ENCODE data around the gene TRPV6. TPM values are rescaled to one million over a fixed set of nuclear protein-coding genes. Genes with fewer than 3 reads are reported as not detected.

TRPV6 gene
- total RNA-seq, 1 donor from 2014 or later, result 6.2 TPM

DNA sequence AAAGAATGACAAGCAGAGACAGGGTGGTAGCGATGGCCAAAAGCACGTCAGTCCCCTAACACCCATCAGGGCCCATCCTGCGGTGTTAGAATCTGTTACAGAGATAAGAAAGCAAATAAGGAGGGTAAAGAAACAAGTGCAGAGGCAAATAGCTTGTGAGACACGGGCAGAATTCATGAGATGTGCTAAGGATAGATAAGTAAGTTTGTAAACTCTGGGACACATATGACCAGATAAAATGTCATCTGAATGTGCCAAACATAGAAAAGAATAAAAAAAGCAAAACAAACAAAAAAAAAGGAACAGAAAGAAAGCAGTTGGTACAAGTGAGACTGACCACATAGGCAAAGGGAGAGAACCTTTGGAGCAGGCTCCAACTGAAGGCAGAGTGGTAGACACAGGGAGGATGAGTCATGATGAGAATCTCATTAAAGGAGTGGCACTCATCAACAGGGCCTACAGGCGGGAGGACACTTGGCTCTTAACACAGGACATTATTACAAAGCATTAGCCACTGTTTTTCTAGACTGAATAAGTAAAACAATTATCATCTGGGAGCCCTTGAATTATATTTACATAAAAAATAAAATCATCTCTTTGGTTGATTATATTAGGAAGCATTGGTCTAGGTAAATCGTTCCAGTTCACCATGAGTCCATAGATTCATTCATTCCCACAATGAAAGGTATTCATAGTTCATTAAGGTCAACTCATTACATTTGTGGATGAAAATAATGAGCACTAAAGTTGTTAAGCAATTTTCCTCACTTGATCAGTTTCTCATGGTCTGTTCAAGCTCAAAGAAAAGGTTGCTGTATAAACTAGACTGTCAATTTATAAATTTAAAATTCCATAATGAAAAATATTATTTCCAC, 52.1 kb downstream of the TRPV6 start:
- peaks cover 1% of the 10 kb centered on the region for H3K4me1 Mint-ChIP-seq (ENCODE audit: low read depth)
- H3K27ac Mint-ChIP-seq, result no peak overlapping the region
- TF ChIP-seq, protein P1, sequence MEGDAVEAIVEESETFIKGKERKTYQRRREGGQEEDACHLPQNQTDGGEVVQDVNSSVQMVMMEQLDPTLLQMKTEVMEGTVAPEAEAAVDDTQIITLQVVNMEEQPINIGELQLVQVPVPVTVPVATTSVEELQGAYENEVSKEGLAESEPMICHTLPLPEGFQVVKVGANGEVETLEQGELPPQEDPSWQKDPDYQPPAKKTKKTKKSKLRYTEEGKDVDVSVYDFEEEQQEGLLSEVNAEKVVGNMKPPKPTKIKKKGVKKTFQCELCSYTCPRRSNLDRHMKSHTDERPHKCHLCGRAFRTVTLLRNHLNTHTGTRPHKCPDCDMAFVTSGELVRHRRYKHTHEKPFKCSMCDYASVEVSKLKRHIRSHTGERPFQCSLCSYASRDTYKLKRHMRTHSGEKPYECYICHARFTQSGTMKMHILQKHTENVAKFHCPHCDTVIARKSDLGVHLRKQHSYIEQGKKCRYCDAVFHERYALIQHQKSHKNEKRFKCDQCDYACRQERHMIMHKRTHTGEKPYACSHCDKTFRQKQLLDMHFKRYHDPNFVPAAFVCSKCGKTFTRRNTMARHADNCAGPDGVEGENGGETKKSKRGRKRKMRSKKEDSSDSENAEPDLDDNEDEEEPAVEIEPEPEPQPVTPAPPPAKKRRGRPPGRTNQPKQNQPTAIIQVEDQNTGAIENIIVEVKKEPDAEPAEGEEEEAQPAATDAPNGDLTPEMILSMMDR (IDR thresholded peaks at IDR 0.05; ENCODE audit: unreplicated experiment), result no peak
- H3K4me3 Mint-ChIP-seq (ENCODE audit: low read depth), result no peak overlapping the region
- peaks cover 66% of the 10 kb centered on the region for H3K27me3 Mint-ChIP-seq
- no peaks in the 10 kb centered on the region for H3K9me3 Mint-ChIP-seq (ENCODE audit: low read depth)
- H3K36me3 Mint-ChIP-seq (ENCODE audit: insufficient read depth), result no peaks in the 10 kb centered on the region
- DNase-seq (ENCODE audit: low spot score, unreplicated experiment), result no peak

DNA sequence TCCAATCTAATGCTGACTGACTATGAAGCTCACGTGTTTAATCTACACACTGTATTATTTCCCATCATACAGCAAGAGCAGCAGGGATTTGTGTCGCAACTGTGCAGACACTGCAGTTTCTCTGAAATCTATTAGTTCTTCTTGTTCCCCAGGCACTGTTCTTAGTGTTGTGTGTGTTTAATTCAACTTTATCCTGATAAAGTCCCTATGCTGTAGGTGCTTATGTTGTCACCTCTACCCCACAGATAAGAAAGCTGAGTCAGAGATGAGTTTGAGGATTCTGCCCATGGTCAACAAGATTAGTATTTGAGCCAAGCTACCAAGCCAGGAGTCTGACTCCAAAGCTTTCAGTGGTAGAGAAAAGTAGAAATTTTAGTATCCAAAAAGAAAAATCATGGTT, 53.1 kb downstream of the TRPV6 start:
- TF ChIP-seq, protein P1 (IDR thresholded peaks at IDR 0.05; ENCODE audit: unreplicated experiment), result no peak
- Mint-ChIP-seq H3K27ac (no peak overlapping the region), H3K27me3 (peaks cover 68% of the 10 kb centered on the region), H3K36me3 (ENCODE audit: insufficient read depth) (no peaks in the 10 kb centered on the region), H3K9me3 (ENCODE audit: low read depth) (no peaks in the 10 kb centered on the region), H3K4me3 (ENCODE audit: low read depth) (no peak overlapping the region), H3K4me1 (ENCODE audit: low read depth) (peaks cover 1% of the 10 kb centered on the region)
- DNase-seq (ENCODE audit: low spot score, unreplicated experiment), result no peak

DNA sequence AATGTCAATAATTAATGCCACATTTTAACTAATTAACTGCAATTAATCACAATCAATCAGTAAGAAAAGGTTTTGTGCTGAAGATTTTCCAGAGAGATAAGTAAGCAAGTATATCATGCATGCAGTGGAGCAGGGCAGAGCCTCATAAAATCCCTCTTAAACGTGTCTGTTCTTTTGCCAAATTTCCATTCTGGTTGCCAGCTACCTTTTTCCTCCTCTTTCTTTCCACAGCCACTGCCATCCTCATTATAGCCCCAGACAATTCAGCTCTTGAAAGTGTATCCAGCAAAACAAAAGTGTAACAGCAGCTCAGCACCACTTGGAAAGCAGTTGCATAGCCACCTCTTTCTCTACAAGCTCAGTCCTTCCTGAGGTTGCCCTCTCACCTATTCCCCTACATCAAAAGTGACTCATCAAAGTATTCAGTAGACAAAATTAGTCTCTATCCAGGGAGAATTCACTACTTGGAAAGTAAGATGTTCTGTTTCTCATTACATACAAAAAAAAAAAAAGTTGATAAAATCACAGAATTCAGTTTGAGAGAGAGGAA, 57.5 kb downstream of the TRPV6 start:
- H3K36me3 Mint-ChIP-seq (ENCODE audit: insufficient read depth), result no peaks in the 10 kb centered on the region
- no peak overlapping the region for H3K4me3 Mint-ChIP-seq (ENCODE audit: low read depth)
- H3K4me1 Mint-ChIP-seq (ENCODE audit: low read depth), result peaks cover 1% of the 10 kb centered on the region
- TF ChIP-seq, protein P1 (IDR thresholded peaks at IDR 0.05; ENCODE audit: unreplicated experiment), result no peak
- no peak for DNase-seq (ENCODE audit: low spot score, unreplicated experiment)
- peaks cover 14% of the 10 kb centered on the region for H3K9me3 Mint-ChIP-seq (ENCODE audit: low read depth)
- H3K27ac Mint-ChIP-seq, result no peak overlapping the region
- H3K27me3 Mint-ChIP-seq, result peaks cover 36% of the 10 kb centered on the region

DNA sequence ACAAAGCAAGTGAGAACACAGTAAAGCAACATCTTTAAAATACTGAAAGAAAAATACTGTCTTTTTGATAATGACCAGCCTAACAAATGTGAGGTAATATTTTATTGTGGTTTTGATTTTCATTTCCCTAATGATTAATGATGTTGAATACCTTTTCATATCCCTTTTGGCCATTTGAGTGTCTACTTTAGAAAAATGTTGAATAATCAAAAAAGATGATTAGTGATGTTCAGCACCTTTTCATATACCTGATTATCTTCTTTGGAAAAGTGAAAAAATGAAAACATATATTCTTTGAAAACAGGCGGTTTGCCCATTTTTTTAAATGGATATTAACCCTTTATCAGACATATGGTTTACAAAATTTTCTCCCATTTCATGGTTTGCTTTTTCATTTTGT, 62.8 kb downstream of the TRPV6 start:
- Mint-ChIP-seq H3K4me3 (ENCODE audit: low read depth) (no peak overlapping the region), H3K4me1 (ENCODE audit: low read depth) (no peaks in the 10 kb centered on the region), H3K27ac (no peak overlapping the region), H3K9me3 (ENCODE audit: low read depth) (peaks cover 23% of the 10 kb centered on the region), H3K36me3 (ENCODE audit: insufficient read depth) (no peaks in the 10 kb centered on the region), H3K27me3 (peaks cover 6% of the 10 kb centered on the region)
- no peak for DNase-seq (ENCODE audit: low spot score, unreplicated experiment)
- TF ChIP-seq, protein P1 (IDR thresholded peaks at IDR 0.05; ENCODE audit: unreplicated experiment), result no peak

Other genes with a start within 250 kb of the TRPV6 start
- gene PRSS1, start 136.3 kb downstream of the TRPV6 start, total RNA-seq, result 26.9 and 32.1 TPM in 2 replicates
- gene PRSS2, start 114.8 kb downstream of the TRPV6 start, total RNA-seq, result 3.9 and 5.3 TPM in 2 replicates
- gene EPHB6, start 30.7 kb downstream of the TRPV6 start, total RNA-seq, result 24.8 and 28.8 TPM in 2 replicates
- 0.13 and 0.14 TPM in 2 replicates for gene TRPV5, start 48.0 kb upstream of the TRPV6 start, total RNA-seq
- not detected in 2 replicates for gene LLCFC1, start 53.7 kb upstream of the TRPV6 start, total RNA-seq
- 1.7 and 1.9 TPM in 2 replicates for gene KEL, start 76.6 kb upstream of the TRPV6 start, total RNA-seq
- gene OR9A2, start 141.4 kb upstream of the TRPV6 start, total RNA-seq, result not detected in 2 replicates
- gene OR6V1, start 166.6 kb upstream of the TRPV6 start, total RNA-seq, result not detected in 2 replicates
- not detected in 2 replicates for gene PIP, start 246.3 kb upstream of the TRPV6 start, total RNA-seq

Data from progenitor cell of endocrine pancreas (in vitro differentiated cells).